Measurements from ENCODE around the gene COL4A2.
"Not testable (repeated sequence)": the region's sequence is repeated elsewhere in the genome, so short reads cannot be mapped to it uniquely, and the experiment has no call there.

The COL4A2 gene

GRCh38 chr13:110438776-110439175 lies 131.7 kb downstream of the COL4A2 start:
- DNase-seq (ENCODE audit: low spot score): no peak

- no peak for DNase-seq (ENCODE audit: low spot score)
Measured at GRCh38 chr13:110440946-110441731, 134.1 kb downstream of the COL4A2 start.

GRCh38 chr13:110442930-110443621 lies 136.0 kb downstream of the COL4A2 start:
- DNase-seq (ENCODE audit: low spot score): no peak

GRCh38 chr13:110443622-110444225 lies 136.6 kb downstream of the COL4A2 start:
- DNase-seq (ENCODE audit: low spot score): no peak

- no peak for DNase-seq (ENCODE audit: low spot score)
Measured at GRCh38 chr13:110444226-110444653, 137.2 kb downstream of the COL4A2 start.

GRCh38 chr13:110445183-110445582 lies 138.1 kb downstream of the COL4A2 start:
- no peak for DNase-seq (ENCODE audit: low spot score)

- DNase-seq (ENCODE audit: low spot score): no peak
Measured at GRCh38 chr13:110445722-110446574, 138.9 kb downstream of the COL4A2 start.

GRCh38 chr13:110446575-110446890 lies 139.4 kb downstream of the COL4A2 start:
- DNase-seq (ENCODE audit: low spot score): no peak

GRCh38 chr13:110447058-110447511 lies 140.0 kb downstream of the COL4A2 start:
- no peak for DNase-seq (ENCODE audit: low spot score)

- DNase-seq (ENCODE audit: low spot score): no peak
Measured at GRCh38 chr13:110447801-110448200, 140.7 kb downstream of the COL4A2 start.

- DNase-seq (ENCODE audit: low spot score): no peak
Measured at GRCh38 chr13:110448230-110448629, 141.1 kb downstream of the COL4A2 start.

GRCh38 chr13:110448677-110449076 lies 141.6 kb downstream of the COL4A2 start:
- DNase-seq (ENCODE audit: low spot score): no peak

- DNase-seq (ENCODE audit: low spot score): no peak
Measured at GRCh38 chr13:110449219-110450015, 142.3 kb downstream of the COL4A2 start.

- DNase-seq (ENCODE audit: low spot score): no peak
Measured at GRCh38 chr13:110450016-110450900, 143.2 kb downstream of the COL4A2 start.

GRCh38 chr13:110450941-110451730 lies 144.1 kb downstream of the COL4A2 start:
- no peak for DNase-seq (ENCODE audit: low spot score)

GRCh38 chr13:110453091-110453490 lies 146.0 kb downstream of the COL4A2 start:
- DNase-seq (ENCODE audit: low spot score): not testable (repeated sequence)

GRCh38 chr13:110453797-110454196 lies 146.7 kb downstream of the COL4A2 start:
- no peak for DNase-seq (ENCODE audit: low spot score)

- no peak for DNase-seq (ENCODE audit: low spot score)
Measured at GRCh38 chr13:110454227-110454859, 147.3 kb downstream of the COL4A2 start.

- DNase-seq (ENCODE audit: low spot score): no peak
Measured at GRCh38 chr13:110454956-110455355, 147.9 kb downstream of the COL4A2 start.
